Endothelial cell of umbilical vein (primary cell): ENCODE results near the gene NR3C2.

ENCODE experiments used
- CTCF ChIP-seq, 2 donors: IDR thresholded peaks; 1 replicate in 1 of 2; 2 replicates in 1 of 2; pipeline ENCODE4 v1.5.1; 2011; ENCODE audit warnings: low read length in 2 of 2, mild to moderate bottlenecking in 2 of 2, moderate library complexity in 2 of 2, control low read depth in 1 of 2, inconsistent platforms in 1 of 2, low read depth in 1 of 2; ENCODE audit not compliant: insufficient read depth in 1 of 2; ENCODE audit errors: extremely low read depth in 1 of 2
- EZH2 ChIP-seq: IDR thresholded peaks from 2 replicates; pipeline ENCODE4 v1.6.1; 2012; ENCODE audit warnings: borderline replicate concordance, low read depth, mild to moderate bottlenecking, moderate library complexity, low read length, inconsistent platforms; ENCODE audit not compliant: severe bottlenecking
- FOS ChIP-seq: IDR thresholded peaks from 2 replicates; pipeline ENCODE4 v1.6.1; 2011; ENCODE audit warnings: mild to moderate bottlenecking, low read length, moderate library complexity, borderline replicate concordance; ENCODE audit not compliant: insufficient read depth
- JUN ChIP-seq: IDR thresholded peaks from 2 replicates; pipeline ENCODE4 v1.6.1; 2011; ENCODE audit warnings: borderline replicate concordance, low read depth; ENCODE audit not compliant: insufficient read length, insufficient read depth
- MAX ChIP-seq: IDR thresholded peaks from 2 replicates; pipeline ENCODE4 v1.6.1; 2011; ENCODE audit not compliant: insufficient read depth, insufficient read length
- MYC ChIP-seq: IDR thresholded peaks from one replicate; pipeline ENCODE4 v1.6.1; 2011; ENCODE audit warnings: mild to moderate bottlenecking, low read depth, low read length
- POLR2A ChIP-seq: IDR thresholded peaks from 2 replicates; pipeline ENCODE4 v1.6.1; 2012; ENCODE audit warnings: low read depth, mild to moderate bottlenecking, control low read depth, low read length
- POLR2AphosphoS5 ChIP-seq: IDR thresholded peaks from 2 replicates; pipeline ENCODE4 v1.6.1; 2012; ENCODE audit warnings: low read depth, mild to moderate bottlenecking, control low read depth, low read length, moderate library complexity; ENCODE audit not compliant: insufficient read depth

GRCh38 chr4:148071009-148071408, 371.2 kb downstream of the NR3C2 start:
- no peak for TF ChIP-seq CTCF (IDR thresholded peaks at IDR 0.05; ENCODE audit: extremely low read depth in 1 of 2, insufficient read depth in 1 of 2, low read depth in 1 of 2, low read length in 2 of 2)
- TF ChIP-seq POLR2AphosphoS5: no peak
- no peak for TF ChIP-seq FOS
- no peak for TF ChIP-seq JUN
- TF ChIP-seq EZH2: no peak
- TF ChIP-seq POLR2A: no peak
- TF ChIP-seq MYC: no peak
- no peak for TF ChIP-seq MAX
